HepG2 (cell line): Measurements from ENCODE around the gene LDLRAD3. TPM values are rescaled to one million over a fixed set of nuclear protein-coding genes. Genes with fewer than 3 reads are reported as not detected.

ENCODE experiments used
- ATAC-seq: fragments of 200-7000 bp; cut with Tn5 transposase; 3 replicates; pipeline ENCODE4 v1.9.1; 2020; ENCODE audit warnings: mild to moderate bottlenecking, moderate library complexity
- BruUV-seq: library from RNA; stranded (reverse); fragments of 400-500 nt; replicated peaks from 2 replicates; lab custom pipeline; 2021; lab: Mats Ljungman, UMichigan
- CTCF ChIA-PET: fragments of 300-600 bp; formaldehyde crosslinking; extraction: SDS; loops from one replicate; lab custom pipeline; 2021; ENCODE audit warnings: low total read pairs, inconsistent platforms, low intra/inter-chr PET ratio; lab: Yijun Ruan, JAX
- POLR2A ChIA-PET: fragments of 350-600 bp; sonication (Branson Sonifier 250); formaldehyde crosslinking; loops from one replicate; lab custom pipeline; 2020; ENCODE audit warnings: antibody characterized with exemption, inconsistent platforms; lab: Yijun Ruan, JAX
- DNase-seq: peaks from one replicate; pipeline ENCODE4 v3.0.0-alpha.2; 2015; ENCODE audit warnings: low spot score
- FAIRE-seq: peaks from 3 replicates; lab custom pipeline; 2011; peaks lifted over from hg19 to GRCh38; lab: Jason Lieb, UNC
- H2AFZ ChIP-seq: one replicate; pipeline ENCODE4 v1.6.1; 2011; ENCODE audit warnings: low read length, inconsistent platforms
- H3K27ac ChIP-seq: fragments of 300-600 bp; 3 replicates; pipeline ENCODE4 v1.8.0; 2011; ENCODE audit warnings: mixed run types, mild to moderate bottlenecking, mixed read lengths, low read length, inconsistent platforms; ENCODE audit not compliant: insufficient read depth; ENCODE audit errors: extremely low read length
- H3K27me3 ChIP-seq, 2 experiments: fragments of 200-600 bp in 1 of 2; 2 replicates in 1 of 2; 3 replicates in 1 of 2; pipeline versions ENCODE4 v1.6.0 to v1.8.0; 2011; ENCODE audit warnings: low read length in 2 of 2, mild to moderate bottlenecking in 2 of 2, moderate library complexity in 2 of 2, inconsistent platforms in 1 of 2; ENCODE audit not compliant: insufficient read depth in 2 of 2, control insufficient read depth in 1 of 2
- H3K36me3 ChIP-seq, 2 experiments: fragments of 200-600 bp in 1 of 2; replicated peaks in 1 of 2; 2 replicates in 1 of 2; 3 replicates in 1 of 2; pipeline versions ENCODE4 v1.5.1 to v1.8.0; 2011; ENCODE audit warnings: low read length in 2 of 2, inconsistent platforms in 1 of 2; ENCODE audit not compliant: insufficient read depth in 2 of 2, control insufficient read depth in 1 of 2
- H3K4me1 ChIP-seq: 2 replicates; pipeline ENCODE4 v1.5.1; 2012; ENCODE audit warnings: low read length, inconsistent platforms; ENCODE audit not compliant: insufficient read depth
- H3K4me2 ChIP-seq: 2 replicates; pipeline ENCODE4 v1.6.0; 2011; ENCODE audit warnings: low read depth, low read length, inconsistent platforms
- H3K4me3 ChIP-seq, 3 experiments: fragments of 200-600 bp in 1 of 3; sonication (generic), shearing (Covaris generic) in 1 of 3; replicated peaks in 1 of 3; 2 replicates each; pipeline ENCODE4 v1.5.1; 2011 to 2016; ENCODE audit warnings: low read length in 3 of 3, inconsistent platforms in 2 of 3, low read depth in 2 of 3, mild to moderate bottlenecking in 2 of 3, control low read depth in 1 of 3, mixed read lengths in 1 of 3; ENCODE audit not compliant: insufficient read depth in 1 of 3
- H3K79me2 ChIP-seq: one replicate; pipeline ENCODE4 v1.6.1; 2011; ENCODE audit warnings: low read length, inconsistent platforms; ENCODE audit not compliant: insufficient read depth
- H3K9ac ChIP-seq: 2 replicates; pipeline ENCODE4 v1.6.0; 2011; ENCODE audit warnings: mild to moderate bottlenecking, low read depth, low read length, inconsistent platforms; ENCODE audit not compliant: insufficient read depth
- H3K9me3 ChIP-seq: 2 replicates; pipeline ENCODE4 v1.5.1; 2012; ENCODE audit warnings: mild to moderate bottlenecking, low read length
- H4K20me1 ChIP-seq: 2 replicates; pipeline ENCODE4 v1.6.0; 2011; ENCODE audit warnings: inconsistent platforms, mild to moderate bottlenecking, low read length, moderate library complexity; ENCODE audit not compliant: insufficient read depth
- DNMT3B ChIP-seq: conservative IDR thresholded peaks from 2 replicates; pipeline ENCODE4 v1.6.1; 2016; ENCODE audit warnings: missing biosample characterization, control low read depth
- HHEX ChIP-seq: IDR thresholded peaks from 2 replicates; pipeline ENCODE4 v1.6.1; 2016; ENCODE audit warnings: control low read depth
- KMT2A ChIP-seq: sonication (generic); formaldehyde crosslinking; IDR thresholded peaks from 2 replicates; pipeline ENCODE4 v1.4.0; 2020; ENCODE audit warnings: missing genetic modification reagents
- MXD3 ChIP-seq: IDR thresholded peaks from 2 replicates; pipeline ENCODE4 v1.6.1; 2016; ENCODE audit warnings: mild to moderate bottlenecking, missing biosample characterization, missing genetic modification reagents
- POGZ ChIP-seq: sonication (generic); formaldehyde crosslinking; IDR thresholded peaks from 2 replicates; pipeline ENCODE4 v1.4.0; 2020; ENCODE audit warnings: mild to moderate bottlenecking, missing genetic modification reagents
- RBFOX2 ChIP-seq: fragments of 200-400 bp; formaldehyde crosslinking; IDR thresholded peaks from 2 replicates; pipeline ENCODE4 v1.6.1; 2017; ENCODE audit warnings: low read depth, mild to moderate bottlenecking, low read length
- TCF7 ChIP-seq: sonication (generic); IDR thresholded peaks from 2 replicates; pipeline ENCODE4 v1.6.1; 2016; ENCODE audit warnings: antibody characterized with exemption, low read depth
- ZFP36L2 ChIP-seq: sonication (generic); formaldehyde crosslinking; IDR thresholded peaks from 2 replicates; pipeline ENCODE4 v1.4.0; 2020; ENCODE audit warnings: missing genetic modification reagents
- ZNF569 ChIP-seq: sonication (generic); formaldehyde crosslinking; IDR thresholded peaks from 2 replicates; pipeline ENCODE4 v1.5.0; 2020; ENCODE audit warnings: mild to moderate bottlenecking, missing genetic modification reagents, moderate library complexity, borderline replicate concordance
- ZNF597 ChIP-seq: sonication (generic); formaldehyde crosslinking; IDR thresholded peaks from 2 replicates; pipeline ENCODE4 v1.5.0; 2020; ENCODE audit warnings: missing genetic modification reagents
- ZNF775 ChIP-seq: sonication (generic); formaldehyde crosslinking; IDR thresholded peaks from 2 replicates; pipeline ENCODE4 v1.4.0; 2020; ENCODE audit warnings: missing genetic modification reagents, mild to moderate bottlenecking, moderate library complexity, borderline replicate concordance
- ZSCAN30 ChIP-seq: sonication (generic); formaldehyde crosslinking; IDR thresholded peaks from 2 replicates; pipeline ENCODE4 v1.5.0; 2020; ENCODE audit warnings: mild to moderate bottlenecking, missing genetic modification reagents
- WGBS: methylation state at CpG from one replicate; pipeline ENCODE4 v1.1.6; 2017; ENCODE audit warnings: low lambda C conversion rate; 5-methylcytosine and 5-hydroxymethylcytosine counted together
- in situ Hi-C: cut with HindIII; loops from 2 replicates; pipeline ENCODE4 v1.10.0; 2017; ENCODE audit warnings: low pct_unique_long_range_greater_than_20kb; ENCODE audit not compliant: extremely low pct_ligation_motif_present
- intact Hi-C: fragments of 100-400 bp; cut with micrococcal nuclease; formaldehyde crosslinking; loops from one replicate; pipeline ENCODE4 v1.10.0; 2022; ENCODE audit not compliant: unreplicated experiment
- polyA plus RNA-seq, 8 experiments: library from polyadenylated mRNA; depleted of rRNA in 3 of 8; stranded (reverse) in 7 of 8; unstranded in 1 of 8; fragments of >200 nt; fragmentation: Illumina TruSeq in 4 of 8; extraction: Trizol in 4 of 8; gene quantifications; 2 replicates each; pipeline versions ENCODE4 v1.2.1 to v1.2.3, GENCODE V29; 2011 to 2016; ENCODE audit warnings: low read depth in 4 of 8, missing spikeins in 1 of 8, mixed read lengths in 1 of 8; ENCODE audit not compliant: insufficient read depth in 1 of 8
- total RNA-seq, 5 experiments: library from RNA; depleted of rRNA; stranded (reverse); fragments of >200 nt; fragmentation: Illumina TruSeq; extraction: Trizol; gene quantifications; 2 replicates each; pipeline ENCODE4 v1.2.3, GENCODE V29; 2016; ENCODE audit warnings: low read depth in 1 of 5
- TF ChIP-seq, protein P1 (sequence below): sonication (generic); formaldehyde crosslinking; IDR thresholded peaks from 2 replicates; pipeline ENCODE4 v1.9.0; 2022; ENCODE audit warnings: low read depth, missing genetic modification reagents
- TF ChIP-seq, protein P2 (sequence below): sonication (generic); formaldehyde crosslinking; IDR thresholded peaks from 2 replicates; pipeline ENCODE4 v1.8.0; 2022; ENCODE audit warnings: missing genetic modification reagents, mild to moderate bottlenecking, borderline replicate concordance
- TF ChIP-seq, protein P3 (sequence below): sonication (generic); formaldehyde crosslinking; IDR thresholded peaks from 2 replicates; pipeline ENCODE4 v1.8.1; 2023; ENCODE audit warnings: mild to moderate bottlenecking, missing genetic modification reagents

LDLRAD3 gene
- total and polyA plus RNA-seq, 2 of the 13 experiments (the other 11 are each of a cell fraction or from before 2014, with no cell fraction given): 0.50 to 0.60 TPM

GRCh38 chr11:35994421-35994820 lies 50.6 kb downstream of the LDLRAD3 start:
- ATAC-seq (no peak), FAIRE-seq (no peak), DNase-seq (no peak)
- no peaks in the 10 kb centered on the region for H3K79me2 ChIP-seq
- no peak for TF ChIP-seq ZSCAN30
- TF ChIP-seq, protein P1, sequence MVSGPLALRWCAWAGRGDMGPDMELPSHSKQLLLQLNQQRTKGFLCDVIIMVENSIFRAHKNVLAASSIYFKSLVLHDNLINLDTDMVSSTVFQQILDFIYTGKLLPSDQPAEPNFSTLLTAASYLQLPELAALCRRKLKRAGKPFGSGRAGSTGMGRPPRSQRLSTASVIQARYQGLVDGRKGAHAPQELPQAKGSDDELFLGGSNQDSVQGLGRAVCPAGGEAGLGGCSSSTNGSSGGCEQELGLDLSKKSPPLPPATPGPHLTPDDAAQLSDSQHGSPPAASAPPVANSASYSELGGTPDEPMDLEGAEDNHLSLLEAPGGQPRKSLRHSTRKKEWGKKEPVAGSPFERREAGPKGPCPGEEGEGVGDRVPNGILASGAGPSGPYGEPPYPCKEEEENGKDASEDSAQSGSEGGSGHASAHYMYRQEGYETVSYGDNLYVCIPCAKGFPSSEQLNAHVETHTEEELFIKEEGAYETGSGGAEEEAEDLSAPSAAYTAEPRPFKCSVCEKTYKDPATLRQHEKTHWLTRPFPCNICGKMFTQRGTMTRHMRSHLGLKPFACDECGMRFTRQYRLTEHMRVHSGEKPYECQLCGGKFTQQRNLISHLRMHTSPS (CRISPR knock-in tag): no peak
- no peak for TF ChIP-seq TCF7
- TF ChIP-seq ZNF569 (CRISPR knock-in tag): no peak
- no peak for TF ChIP-seq POGZ (CRISPR knock-in tag)
- TF ChIP-seq HHEX: no peak
- TF ChIP-seq ZFP36L2 (CRISPR knock-in tag): no peak
- TF ChIP-seq ZNF597: no peak
- no peak for TF ChIP-seq RBFOX2
- no peak for TF ChIP-seq KMT2A (CRISPR knock-in tag)
- TF ChIP-seq, protein P2, sequence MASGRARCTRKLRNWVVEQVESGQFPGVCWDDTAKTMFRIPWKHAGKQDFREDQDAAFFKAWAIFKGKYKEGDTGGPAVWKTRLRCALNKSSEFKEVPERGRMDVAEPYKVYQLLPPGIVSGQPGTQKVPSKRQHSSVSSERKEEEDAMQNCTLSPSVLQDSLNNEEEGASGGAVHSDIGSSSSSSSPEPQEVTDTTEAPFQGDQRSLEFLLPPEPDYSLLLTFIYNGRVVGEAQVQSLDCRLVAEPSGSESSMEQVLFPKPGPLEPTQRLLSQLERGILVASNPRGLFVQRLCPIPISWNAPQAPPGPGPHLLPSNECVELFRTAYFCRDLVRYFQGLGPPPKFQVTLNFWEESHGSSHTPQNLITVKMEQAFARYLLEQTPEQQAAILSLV: no peak
- TF ChIP-seq MXD3: no peak
- TF ChIP-seq ZNF775 (CRISPR knock-in tag): no peak
- TF ChIP-seq DNMT3B (CRISPR knock-in tag): no peak
- TF ChIP-seq, protein P3, sequence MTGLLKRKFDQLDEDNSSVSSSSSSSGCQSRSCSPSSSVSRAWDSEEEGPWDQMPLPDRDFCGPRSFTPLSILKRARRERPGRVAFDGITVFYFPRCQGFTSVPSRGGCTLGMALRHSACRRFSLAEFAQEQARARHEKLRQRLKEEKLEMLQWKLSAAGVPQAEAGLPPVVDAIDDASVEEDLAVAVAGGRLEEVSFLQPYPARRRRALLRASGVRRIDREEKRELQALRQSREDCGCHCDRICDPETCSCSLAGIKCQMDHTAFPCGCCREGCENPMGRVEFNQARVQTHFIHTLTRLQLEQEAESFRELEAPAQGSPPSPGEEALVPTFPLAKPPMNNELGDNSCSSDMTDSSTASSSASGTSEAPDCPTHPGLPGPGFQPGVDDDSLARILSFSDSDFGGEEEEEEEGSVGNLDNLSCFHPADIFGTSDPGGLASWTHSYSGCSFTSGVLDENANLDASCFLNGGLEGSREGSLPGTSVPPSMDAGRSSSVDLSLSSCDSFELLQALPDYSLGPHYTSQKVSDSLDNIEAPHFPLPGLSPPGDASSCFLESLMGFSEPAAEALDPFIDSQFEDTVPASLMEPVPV (CRISPR knock-in tag): no peak
- no peak overlapping the region for H3K4me3 ChIP-seq
- intact Hi-C loops (no loop called here), in situ Hi-C loops (no loop called here)
- POLR2A ChIA-PET: no interaction called here
- 41% methylated on average over 2 of the region's 2 CpGs for WGBS
- H3K9ac ChIP-seq: no peak overlapping the region
- H3K9me3 ChIP-seq: no peaks in the 10 kb centered on the region
- no peak overlapping the region for H3K4me2 ChIP-seq
- no peaks in the 10 kb centered on the region for H3K36me3 ChIP-seq
- no peaks in the 10 kb centered on the region for H3K4me1 ChIP-seq
- CTCF ChIA-PET: no interaction called here
- H3K27ac ChIP-seq: no peak overlapping the region
- no peak overlapping the region for H2AFZ ChIP-seq
- no peaks in the 10 kb centered on the region for H4K20me1 ChIP-seq
- 0 out of 5 replicates have a peak, but pooled peaks cover 0 to 7% of the 10 kb centered on the region in 2 experiments for H3K27me3 ChIP-seq
- no TSS peak for BruUV-seq
